Measurements from ENCODE around the gene LRRC55. TPM values are rescaled to one million over a fixed set of nuclear protein-coding genes. Genes with fewer than 3 reads are reported as not detected.
A peak's percentile ranks its signal among the peaks of the same experiment; 100 is the strongest.

Gene LRRC55
- total RNA-seq, 6 experiments from 2014 or later: not detected

- no peaks in the 10 kb centered on the region for H3K36me3 Mint-ChIP-seq (ENCODE audit: low read depth)
- peaks cover 22% of the 10 kb centered on the region for H3K27me3 Mint-ChIP-seq (ENCODE audit: insufficient read depth)
- H3K27ac Mint-ChIP-seq: no peak overlapping the region
- H3K9me3 Mint-ChIP-seq: no peaks in the 10 kb centered on the region
- no peak for DNase-seq
- TF ChIP-seq, protein P1, sequence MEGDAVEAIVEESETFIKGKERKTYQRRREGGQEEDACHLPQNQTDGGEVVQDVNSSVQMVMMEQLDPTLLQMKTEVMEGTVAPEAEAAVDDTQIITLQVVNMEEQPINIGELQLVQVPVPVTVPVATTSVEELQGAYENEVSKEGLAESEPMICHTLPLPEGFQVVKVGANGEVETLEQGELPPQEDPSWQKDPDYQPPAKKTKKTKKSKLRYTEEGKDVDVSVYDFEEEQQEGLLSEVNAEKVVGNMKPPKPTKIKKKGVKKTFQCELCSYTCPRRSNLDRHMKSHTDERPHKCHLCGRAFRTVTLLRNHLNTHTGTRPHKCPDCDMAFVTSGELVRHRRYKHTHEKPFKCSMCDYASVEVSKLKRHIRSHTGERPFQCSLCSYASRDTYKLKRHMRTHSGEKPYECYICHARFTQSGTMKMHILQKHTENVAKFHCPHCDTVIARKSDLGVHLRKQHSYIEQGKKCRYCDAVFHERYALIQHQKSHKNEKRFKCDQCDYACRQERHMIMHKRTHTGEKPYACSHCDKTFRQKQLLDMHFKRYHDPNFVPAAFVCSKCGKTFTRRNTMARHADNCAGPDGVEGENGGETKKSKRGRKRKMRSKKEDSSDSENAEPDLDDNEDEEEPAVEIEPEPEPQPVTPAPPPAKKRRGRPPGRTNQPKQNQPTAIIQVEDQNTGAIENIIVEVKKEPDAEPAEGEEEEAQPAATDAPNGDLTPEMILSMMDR (IDR thresholded peaks at IDR 0.05): no peak
- H3K4me1 Mint-ChIP-seq (ENCODE audit: low read depth): peaks cover 39% of the 10 kb centered on the region
- peak overlapping the region; percentile 44 for H3K4me3 Mint-ChIP-seq
These were observed 49.9 kb downstream of the LRRC55 start for GRCh38 chr11:57231539-57232253.

- no peak overlapping the region for H3K27ac Mint-ChIP-seq
- H3K4me3 Mint-ChIP-seq: no peak overlapping the region
- H3K36me3 Mint-ChIP-seq (ENCODE audit: low read depth): no peaks in the 10 kb centered on the region
- H3K9me3 Mint-ChIP-seq: no peaks in the 10 kb centered on the region
- peaks cover 48% of the 10 kb centered on the region for H3K4me1 Mint-ChIP-seq (ENCODE audit: low read depth)
- peaks cover 24% of the 10 kb centered on the region for H3K27me3 Mint-ChIP-seq (ENCODE audit: insufficient read depth)
- TF ChIP-seq, protein P1 (IDR thresholded peaks at IDR 0.05): no peak
- DNase-seq: no peak
These were observed 51.9 kb downstream of the LRRC55 start for GRCh38 chr11:57233702-57234101.

GRCh38 chr11:57235761-57236703 lies 54.3 kb downstream of the LRRC55 start:
- H3K9me3 Mint-ChIP-seq: no peaks in the 10 kb centered on the region
- no peak overlapping the region for H3K27ac Mint-ChIP-seq
- peaks cover 21% of the 10 kb centered on the region for H3K27me3 Mint-ChIP-seq (ENCODE audit: insufficient read depth)

DNA sequence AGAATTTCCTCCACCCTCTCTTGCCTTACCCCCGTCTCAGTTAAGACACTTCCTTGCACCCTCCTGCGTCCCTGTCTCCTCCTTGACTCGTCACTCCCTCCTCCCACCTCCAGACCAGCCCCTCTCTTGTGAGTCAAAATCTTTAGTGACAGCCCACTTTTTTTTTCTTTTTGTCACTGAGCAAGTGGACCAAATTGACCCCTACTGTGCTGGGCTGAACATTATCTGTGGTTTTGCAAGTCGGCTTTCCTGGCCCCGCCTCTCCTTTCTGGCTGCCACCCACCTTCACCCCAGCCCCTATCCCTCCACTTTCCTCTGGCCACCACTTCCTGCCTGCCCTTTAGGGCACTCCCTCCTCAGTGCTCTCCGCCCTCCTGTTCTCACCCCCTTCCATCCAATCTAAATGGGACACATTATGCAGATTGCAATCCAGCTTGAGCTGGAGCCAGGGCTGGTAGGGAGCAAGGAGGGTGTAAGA lies 55.5 kb downstream of the LRRC55 start, which contains the start of gene APLNR:
TSS of gene APLNR (minus strand) at position 47 of the 478 bp plus-strand sequence. CDS start 246 bp downstream, outside the sequence.
- TF ChIP-seq, protein P1 (IDR thresholded peaks at IDR 0.05): no peak
- Mint-ChIP-seq H3K4me3 (no peak within 1 kb of the TSS), H3K36me3 (ENCODE audit: low read depth) (no peaks in the 10 kb centered on the region), H3K27ac (no peak within 1 kb of the TSS), H3K27me3 (ENCODE audit: insufficient read depth) (peaks cover 19% of the 10 kb centered on the region), H3K9me3 (no peaks in the 10 kb centered on the region), H3K4me1 (ENCODE audit: low read depth) (peaks cover 17% of the 10 kb centered on the region)
- no peak for DNase-seq

More at GRCh38 chr11:57235761-57236703, 54.3 kb downstream of the LRRC55 start:
- peaks cover 29% of the 10 kb centered on the region for H3K4me1 Mint-ChIP-seq (ENCODE audit: low read depth)
- TF ChIP-seq, protein P1 (IDR thresholded peaks at IDR 0.05): no peak
- H3K4me3 Mint-ChIP-seq: no peak overlapping the region
- no peak for DNase-seq
- no peaks in the 10 kb centered on the region for H3K36me3 Mint-ChIP-seq (ENCODE audit: low read depth)

GRCh38 chr11:57239348-57239747 lies 57.6 kb downstream of the LRRC55 start:
- no peaks in the 10 kb centered on the region for H3K36me3 Mint-ChIP-seq (ENCODE audit: low read depth)
- no peaks in the 10 kb centered on the region for H3K9me3 Mint-ChIP-seq
- H3K27ac Mint-ChIP-seq: no peak overlapping the region
- TF ChIP-seq, protein P1 (IDR thresholded peaks at IDR 0.05): no peak
- peaks cover 10% of the 10 kb centered on the region for H3K27me3 Mint-ChIP-seq (ENCODE audit: insufficient read depth)
- H3K4me3 Mint-ChIP-seq: no peak overlapping the region
- DNase-seq: no peak
- H3K4me1 Mint-ChIP-seq (ENCODE audit: low read depth): peaks cover 9% of the 10 kb centered on the region
